Stomach (tissue), 4 donors: Measurements from ENCODE around the gene CNP.

Experiments used
- CTCF ChIP-seq, 7 experiments: fragments of 450-650 bp in 4 of 7; fragments of 200-600 bp in 3 of 7; sonication (generic) in 3 of 7; IDR thresholded peaks; one replicate each; pipeline ENCODE4 v1.5.1; 2016 to 2019; ENCODE audit warnings: antibody characterized with exemption in 7 of 7, control low read depth in 2 of 7, mild to moderate bottlenecking in 1 of 7
- EP300 ChIP-seq: sonication (generic); formaldehyde crosslinking; IDR thresholded peaks from one replicate; pipeline ENCODE4 v1.6.1; 2017; ENCODE audit warnings: antibody characterized with exemption
- POLR2A ChIP-seq, 4 donors: fragments of 450-650 bp; IDR thresholded peaks; one replicate each; pipeline ENCODE4 v1.6.1; 2016; ENCODE audit warnings: antibody characterized with exemption in 4 of 4, control low read depth in 2 of 4, mild to moderate bottlenecking in 1 of 4, moderate library complexity in 1 of 4

- TF ChIP-seq CTCF (IDR thresholded peaks at IDR 0.05), result no peak
- TF ChIP-seq EP300, result no peak
- TF ChIP-seq POLR2A (IDR thresholded peaks at IDR 0.05), result no peak
Measured at GRCh38 chr17:41925991-41926590, 40.5 kb upstream of the CNP start.
